GM18517 (cell line): ENCODE data around the gene ZDHHC5.
A peak's percentile ranks its signal among the peaks of the same experiment; 100 is the strongest.

ENCODE experiments used
- ATAC-seq: cut with Tn5 transposase; IDR thresholded peaks from one replicate; pipeline ENCODE4 v1.9.1; 2021; ENCODE audit warnings: mild to moderate bottlenecking, moderate library complexity; ENCODE audit not compliant: unreplicated experiment

Gene ZDHHC5, protein sequence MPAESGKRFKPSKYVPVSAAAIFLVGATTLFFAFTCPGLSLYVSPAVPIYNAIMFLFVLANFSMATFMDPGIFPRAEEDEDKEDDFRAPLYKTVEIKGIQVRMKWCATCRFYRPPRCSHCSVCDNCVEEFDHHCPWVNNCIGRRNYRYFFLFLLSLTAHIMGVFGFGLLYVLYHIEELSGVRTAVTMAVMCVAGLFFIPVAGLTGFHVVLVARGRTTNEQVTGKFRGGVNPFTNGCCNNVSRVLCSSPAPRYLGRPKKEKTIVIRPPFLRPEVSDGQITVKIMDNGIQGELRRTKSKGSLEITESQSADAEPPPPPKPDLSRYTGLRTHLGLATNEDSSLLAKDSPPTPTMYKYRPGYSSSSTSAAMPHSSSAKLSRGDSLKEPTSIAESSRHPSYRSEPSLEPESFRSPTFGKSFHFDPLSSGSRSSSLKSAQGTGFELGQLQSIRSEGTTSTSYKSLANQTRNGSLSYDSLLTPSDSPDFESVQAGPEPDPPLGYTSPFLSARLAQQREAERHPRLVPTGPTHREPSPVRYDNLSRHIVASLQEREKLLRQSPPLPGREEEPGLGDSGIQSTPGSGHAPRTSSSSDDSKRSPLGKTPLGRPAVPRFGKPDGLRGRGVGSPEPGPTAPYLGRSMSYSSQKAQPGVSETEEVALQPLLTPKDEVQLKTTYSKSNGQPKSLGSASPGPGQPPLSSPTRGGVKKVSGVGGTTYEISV

DNA sequence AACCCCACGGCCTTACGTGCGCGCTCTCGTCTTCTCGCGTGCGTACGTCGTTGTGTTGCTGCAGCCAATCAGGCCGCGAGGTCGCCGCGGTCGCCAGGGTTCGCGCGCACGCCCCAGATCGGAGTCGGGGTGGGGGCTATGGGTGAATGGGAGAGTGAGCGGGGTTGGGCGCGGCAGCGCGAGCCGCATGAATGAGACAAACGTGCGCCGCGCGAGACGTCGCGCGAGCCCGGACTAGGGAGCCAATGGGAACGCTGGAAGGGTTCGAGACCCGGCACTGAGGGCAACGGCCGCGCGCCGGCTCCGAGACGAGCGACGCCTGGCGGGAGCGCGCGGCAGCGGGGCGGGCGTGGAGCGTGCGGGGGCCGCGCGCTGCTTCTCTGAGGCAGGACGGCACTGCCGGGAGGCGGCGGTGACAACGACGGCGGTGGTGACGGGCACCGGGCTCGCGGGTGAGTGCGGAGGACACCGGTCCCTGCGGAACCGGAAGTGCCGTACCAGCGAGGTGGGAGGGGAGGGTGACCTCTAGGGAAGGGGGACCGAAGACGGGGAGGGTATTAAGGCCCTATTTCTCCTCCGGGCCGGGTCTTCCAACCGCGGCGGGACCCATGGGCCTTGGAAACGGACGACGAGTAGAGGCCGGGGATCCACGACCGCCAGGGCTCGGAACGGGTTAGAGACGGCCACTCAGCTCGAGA lies at the start of gene ZDHHC5:
Gene ZDHHC5 (plus strand): TSS at position 379 of the 698 bp plus-strand sequence. CDS start 4,977 bp downstream, outside the sequence.
- peak; percentile 81 for ATAC-seq

DNA sequence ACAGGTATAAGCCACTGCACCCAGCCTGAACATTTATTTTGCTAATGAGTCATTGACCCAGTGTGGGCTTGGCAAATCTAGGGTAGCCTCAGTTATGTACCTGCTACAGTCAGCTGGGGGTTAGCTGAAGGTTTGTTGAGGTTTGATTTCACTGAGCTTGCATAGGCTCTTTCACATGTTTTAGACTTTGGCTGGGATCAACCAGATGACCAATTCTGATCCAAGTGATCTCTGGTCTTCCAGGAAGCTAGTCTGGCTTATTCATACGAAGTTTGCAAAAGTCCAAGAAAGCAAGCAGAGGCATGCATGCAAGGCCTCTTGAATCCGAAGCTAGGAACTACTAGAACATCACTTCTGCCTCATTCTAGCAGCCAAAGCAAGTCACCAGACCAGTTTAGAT lies 49.5 kb upstream of the ZDHHC5 start:
- ATAC-seq = no peak

DNA sequence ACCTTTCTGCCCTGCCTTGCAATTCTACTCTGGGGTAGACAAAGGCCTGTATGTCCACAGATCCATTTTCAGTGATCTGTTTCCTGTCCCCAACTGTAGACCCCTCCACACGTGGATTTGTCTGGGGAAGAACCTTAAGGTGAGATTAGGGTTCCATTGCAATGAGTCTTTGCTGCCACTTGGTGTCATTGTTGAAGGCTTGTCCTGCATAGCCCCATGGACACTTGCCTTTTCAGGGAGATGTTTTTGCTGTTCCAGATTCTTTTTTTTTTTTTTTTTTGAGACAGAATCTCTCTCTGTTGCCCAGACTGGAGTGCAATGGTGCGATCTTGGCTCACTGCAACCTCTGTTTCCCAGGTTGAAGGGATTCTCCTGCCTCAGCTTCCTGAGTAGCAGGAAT lies 48.6 kb upstream of the ZDHHC5 start:
- ATAC-seq = no peak

DNA sequence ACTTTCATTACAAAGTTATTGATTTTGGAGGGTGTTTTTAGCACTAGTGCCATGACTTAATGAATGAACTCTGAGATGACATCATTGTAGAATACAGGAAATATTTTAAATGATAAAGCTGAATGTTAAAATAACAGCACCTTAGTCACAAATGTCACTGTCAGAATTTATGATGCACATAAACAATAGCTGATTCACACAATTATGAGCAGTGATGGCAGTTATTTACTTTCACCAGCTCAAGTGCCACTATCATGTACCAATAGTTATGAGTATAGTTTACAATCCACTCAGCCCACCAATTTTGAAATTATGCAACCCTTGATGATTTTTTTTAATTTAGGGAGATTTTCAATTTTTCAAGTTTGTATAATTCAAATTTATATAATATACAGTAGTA lies 47.4 kb upstream of the ZDHHC5 start:
- no peak for ATAC-seq

DNA sequence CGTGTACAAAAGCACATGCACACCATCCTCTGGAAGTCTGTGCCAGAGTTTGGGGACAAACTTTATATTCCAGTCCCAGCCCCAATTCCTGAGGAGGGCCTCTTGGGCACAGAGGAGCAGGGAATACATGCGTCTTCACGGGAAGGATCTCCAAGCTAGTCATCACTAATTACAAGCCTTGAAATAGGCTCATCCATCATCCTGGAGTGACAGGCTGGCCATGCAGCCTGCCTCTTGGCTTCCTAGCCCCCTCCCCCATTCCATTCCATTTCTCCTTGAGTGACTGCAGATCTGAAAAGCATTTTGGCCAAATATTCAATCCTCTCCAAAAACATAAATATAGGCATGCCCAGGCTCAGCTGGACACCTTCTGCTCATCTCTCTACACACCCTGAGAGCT lies 45.7 kb upstream of the ZDHHC5 start:
- ATAC-seq = no peak

DNA sequence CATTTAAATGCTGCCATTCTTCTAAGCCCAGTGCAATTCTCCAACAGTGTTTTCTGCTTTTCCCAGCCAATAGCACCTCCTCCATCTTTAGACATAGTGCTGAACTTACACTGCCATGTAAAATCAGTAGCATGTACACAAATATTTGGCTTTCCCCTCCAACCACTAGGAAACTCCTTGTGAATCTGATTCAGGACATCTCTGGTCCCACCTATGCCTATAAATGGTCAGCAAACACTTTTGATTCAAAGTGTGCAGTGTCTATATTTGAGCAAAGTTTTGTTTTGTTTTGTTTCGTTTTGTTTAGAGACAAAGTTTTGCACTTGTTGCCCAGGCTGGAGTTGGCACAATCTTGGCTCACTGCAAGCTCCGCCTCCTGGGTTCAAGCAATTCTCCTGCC lies 43.0 kb upstream of the ZDHHC5 start:
- no peak for ATAC-seq

DNA sequence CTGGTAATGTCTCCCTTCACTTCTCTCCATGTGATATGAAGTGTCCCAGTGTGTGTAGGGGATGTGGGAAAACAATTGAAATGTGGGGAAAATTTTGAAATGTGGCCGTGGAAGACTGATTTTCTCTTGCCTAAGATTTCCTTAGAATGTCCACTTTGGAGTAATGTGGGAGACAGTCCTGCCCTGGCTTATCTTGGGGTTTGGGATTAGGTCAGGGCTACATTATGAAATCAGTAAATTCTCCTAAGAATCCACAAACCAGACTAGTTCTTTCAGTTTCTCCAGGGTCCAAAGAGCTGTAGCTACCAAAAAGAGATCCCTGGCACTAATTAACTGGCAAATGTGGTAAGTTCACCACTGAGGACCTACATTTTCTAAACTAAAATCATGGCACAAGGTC lies 41.0 kb upstream of the ZDHHC5 start:
- no peak for ATAC-seq

DNA sequence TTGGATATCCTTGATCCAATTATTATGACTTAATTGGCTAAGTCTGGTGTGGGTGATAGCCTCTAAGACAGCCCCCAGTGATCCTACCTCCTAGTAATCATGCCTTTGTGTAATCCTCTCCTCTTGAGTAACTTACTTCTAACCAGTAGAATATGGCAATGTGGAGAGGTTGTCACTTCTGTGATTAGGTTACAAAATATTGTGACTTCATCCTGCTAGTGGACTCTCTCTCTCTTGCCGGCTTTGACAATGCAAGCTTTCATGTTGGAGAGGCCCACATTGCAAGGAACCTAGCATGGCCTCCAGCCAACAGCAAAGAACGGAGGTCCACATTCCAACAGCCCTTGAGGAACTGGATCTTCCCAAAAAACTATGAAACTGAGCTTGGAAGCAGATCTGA lies 37.7 kb upstream of the ZDHHC5 start:
- no peak for ATAC-seq

DNA sequence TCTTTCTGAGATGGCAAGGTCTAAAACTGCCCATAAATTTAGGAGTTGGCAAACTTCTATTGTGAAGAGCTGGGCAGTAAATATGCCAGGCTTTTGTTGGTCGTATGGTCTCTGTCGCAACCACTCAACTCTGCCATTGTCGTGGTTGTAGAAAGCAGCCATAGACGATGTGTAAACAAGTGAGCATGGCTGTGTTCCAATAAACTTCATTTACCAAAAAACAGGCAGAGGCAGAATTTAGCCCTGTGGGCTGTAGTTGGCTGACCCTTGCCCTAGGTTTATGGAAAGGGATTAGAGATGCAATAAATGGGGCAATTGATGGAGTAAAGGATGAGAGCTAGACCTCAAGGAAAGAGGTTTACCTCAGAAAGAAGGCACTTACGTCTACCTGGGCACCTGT lies 35.8 kb upstream of the ZDHHC5 start:
- no peak for ATAC-seq

DNA sequence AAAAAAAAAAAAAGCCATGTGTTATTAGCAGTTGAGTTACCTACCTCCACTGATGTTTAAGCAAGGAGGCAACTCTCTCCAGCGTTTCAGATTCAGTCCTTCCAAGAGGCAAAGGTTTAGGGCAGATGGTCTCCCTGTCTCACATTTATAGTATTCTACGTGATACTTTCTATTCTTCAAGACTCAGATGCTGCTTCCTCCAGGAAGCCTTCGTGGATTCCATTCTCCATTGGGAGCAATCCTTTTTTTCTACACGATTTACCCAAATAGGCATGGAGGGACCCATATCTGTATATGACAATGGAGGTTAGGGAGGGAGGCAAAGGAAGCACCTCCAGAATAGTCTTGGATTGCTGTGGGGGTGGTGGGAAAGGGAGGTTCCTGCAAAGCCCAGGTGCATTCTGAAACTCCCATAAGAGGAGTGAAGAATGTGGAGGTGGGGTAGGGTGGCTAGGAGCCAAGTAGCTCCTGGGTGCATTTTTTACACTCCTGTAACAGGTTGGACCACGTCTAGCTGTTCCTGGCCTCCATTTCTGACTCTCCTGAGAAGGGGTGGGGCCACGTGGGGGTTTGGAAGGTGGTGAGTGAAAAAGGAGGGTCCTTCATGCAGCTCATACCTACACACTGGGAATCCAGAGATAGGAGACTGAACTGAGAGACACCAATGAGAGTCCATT lies 34.4 kb upstream of the ZDHHC5 start:
- ATAC-seq = no peak

DNA sequence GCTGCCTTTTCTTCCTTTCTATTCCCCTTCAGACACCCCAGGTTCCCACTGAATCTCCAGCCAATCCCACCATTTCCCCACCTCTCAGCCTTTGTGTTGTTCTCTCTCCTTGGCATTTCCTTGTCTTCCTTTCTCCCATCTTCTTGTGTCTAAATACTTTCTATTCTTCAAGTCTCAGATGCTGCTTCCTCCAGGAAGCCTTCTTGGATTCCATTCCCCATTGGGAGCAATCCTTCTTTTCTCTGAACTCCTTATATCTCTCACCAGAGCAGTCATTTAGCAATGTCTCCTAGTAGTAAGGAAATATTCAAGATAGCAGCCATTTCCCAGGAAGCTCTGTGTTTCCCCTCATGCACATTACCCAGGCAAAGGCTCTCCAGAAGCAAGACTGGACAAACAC lies 33.6 kb upstream of the ZDHHC5 start:
- ATAC-seq = no peak

DNA sequence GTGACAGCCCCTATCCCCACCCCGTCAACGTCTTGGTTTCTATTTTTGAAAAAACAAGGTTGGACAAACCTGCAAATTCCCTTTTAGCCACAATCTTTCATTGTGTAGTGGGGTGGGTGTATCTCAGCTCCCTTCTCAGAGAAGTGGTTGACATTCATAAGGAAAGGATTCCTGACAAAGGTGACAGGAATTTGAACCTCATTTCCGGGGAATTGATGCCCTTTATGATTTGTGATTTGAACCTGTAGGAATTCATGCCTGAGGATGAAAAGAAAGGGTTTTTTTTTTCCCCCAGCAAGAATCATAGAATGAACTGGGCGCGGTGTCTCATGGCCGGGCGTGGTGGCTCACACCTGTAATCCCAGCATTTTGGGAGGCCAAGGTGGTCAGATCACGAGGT lies 32.7 kb upstream of the ZDHHC5 start:
- no peak for ATAC-seq

DNA sequence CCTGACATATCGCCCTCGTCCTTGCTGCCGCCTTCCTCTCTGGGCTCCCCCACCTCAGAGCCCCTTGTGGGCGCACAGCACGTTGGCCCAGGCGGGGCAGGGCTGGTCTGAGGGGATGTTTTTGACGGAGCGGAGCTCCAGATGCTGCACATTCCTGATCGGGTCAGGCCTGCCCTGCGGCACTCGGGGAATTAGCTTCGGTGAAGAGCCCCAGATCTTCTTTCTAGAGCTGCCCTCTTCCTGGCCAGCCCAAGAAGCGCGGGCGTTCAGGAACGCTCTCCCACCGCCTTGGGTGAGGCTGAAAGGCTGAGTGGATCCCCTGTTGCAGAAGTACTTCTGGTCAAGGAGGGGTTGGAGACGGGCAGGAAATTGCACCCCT lies 30.3 kb upstream of the ZDHHC5 start:
- ATAC-seq = no peak

DNA sequence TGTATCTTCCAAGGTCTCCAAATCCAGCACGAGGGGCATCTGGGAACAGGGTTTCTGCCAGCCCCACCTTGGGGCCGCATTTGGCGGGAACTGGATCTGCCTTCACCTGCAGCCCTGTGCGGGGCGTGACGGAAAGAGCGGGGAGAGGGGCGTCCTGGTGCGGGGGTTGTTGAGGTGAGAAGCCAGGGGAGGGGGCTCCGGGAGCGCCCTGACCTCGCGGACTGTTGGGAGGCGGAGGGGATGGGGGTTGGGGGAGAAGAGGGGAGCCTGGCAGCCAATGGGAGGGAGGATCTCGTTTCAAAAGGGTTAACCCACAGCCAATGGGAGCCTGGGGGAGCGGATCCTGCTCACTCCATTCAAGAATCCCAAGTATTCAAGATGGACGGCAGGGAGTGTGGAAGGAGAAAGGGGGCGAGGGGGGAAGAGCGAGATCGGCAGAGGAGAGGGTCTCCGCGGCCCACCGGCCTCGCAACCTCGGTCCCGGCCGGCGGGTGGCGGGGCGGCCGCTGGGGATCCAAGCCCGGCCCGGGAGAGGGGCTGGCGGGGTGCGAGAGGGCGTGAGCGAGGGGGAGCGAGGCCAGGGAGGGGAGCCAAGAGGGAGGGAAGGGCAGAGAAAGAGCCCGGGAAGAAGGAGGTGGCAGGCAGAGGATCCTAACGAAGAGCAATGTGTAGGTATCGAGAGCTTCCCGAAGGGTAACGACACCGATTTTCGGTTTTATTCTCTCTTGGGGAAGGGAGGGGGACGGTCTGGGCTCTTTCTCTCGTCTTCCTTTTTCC lies 29.7 kb upstream of the ZDHHC5 start:
- no peak for ATAC-seq

DNA sequence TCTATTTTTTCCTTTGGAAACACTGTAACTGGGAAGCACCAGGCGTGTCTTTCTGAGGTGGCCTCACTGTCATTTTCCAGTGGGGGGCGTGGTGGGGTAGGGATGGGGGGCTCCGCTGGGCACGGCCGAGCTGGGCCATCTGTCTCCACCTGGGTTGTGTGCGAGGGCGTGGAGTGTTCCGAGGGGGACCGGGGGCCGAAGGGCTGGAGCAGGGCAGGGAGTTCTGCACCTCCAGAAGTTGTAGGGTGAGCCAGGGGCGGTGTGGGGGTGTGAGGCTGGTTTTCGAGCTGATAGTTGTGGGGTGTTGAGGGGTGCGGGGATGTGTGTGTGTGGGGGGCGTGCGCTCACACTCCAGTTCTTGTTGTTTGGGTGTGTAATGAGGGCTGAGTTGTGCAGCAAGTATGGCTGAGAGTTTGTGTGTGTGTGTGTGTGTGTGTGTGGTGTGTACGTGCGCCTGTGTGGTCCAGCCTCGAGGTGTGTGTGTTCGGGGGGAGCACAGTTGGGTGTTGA lies 29.0 kb upstream of the ZDHHC5 start:
- no peak for ATAC-seq

DNA sequence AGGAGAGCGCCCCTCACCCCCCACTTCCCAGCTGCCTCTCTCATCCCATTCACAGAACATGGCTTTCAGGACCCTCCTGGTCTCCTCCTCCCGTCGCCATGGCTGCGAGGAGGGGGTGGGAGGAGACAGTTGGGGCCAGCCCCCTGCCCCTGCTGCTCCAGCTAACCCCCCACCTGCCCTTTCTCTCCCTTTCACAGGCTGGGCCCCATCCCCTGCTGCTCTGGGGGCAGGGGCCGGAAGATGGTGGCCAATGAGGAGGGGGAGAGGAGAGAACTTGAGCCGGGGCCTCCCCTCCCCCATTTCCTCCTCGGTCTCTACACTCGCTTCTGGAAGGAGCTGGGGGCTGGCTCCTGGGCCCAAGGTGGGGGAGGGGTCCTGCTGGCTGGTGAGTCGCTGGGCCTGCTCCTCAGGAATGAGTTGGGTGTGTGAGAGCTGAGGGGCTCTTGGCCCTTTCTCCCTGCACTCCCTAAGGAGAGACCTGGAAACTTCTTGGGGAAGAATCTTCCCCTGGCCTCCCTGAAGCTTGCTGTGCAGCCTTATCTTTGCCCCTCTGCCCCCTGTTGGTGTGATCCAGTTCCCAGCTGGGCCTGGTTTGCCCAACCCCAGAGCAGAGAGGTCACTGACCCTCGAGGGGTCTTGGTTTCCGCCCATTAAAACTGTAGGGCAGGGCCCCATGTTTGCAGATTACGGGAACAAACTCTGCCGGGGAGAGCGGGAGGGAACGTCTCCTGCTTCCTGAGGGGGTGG lies 28.4 kb upstream of the ZDHHC5 start:
- no peak for ATAC-seq

DNA sequence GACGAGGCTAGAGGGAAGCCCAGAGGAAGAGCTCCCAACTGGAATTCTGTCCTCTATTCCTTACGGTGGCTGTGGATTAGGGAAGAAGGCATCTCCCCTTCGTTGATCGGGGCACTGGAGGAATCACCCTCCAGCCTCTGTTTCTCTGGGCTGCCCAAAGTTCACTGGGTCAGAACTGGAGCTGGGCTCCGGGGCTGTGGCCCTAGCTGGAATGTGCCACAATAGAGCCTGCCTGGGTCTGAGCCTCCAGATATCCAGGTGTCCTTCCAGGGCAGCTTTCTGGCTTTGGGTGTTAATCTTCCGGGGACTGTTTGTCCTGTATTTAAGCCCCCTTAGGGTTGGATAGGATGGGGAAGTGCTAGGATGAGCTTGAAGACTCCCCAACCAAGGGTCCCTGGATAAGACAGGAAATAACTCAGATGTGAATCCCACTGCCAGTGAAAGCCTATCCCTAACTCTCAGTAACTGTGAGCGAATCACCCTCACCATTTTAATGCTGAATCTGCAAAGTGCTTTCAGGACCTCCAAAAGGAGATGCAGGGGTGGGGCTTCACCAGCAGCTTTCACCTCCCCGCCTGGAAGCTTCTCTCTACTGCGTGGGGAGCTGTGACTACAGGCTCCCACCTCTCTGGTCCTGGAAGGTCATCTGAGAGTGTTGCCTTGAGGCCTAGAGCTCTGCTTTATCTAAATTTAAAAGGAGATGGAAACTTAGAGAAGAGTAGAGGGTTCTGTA lies 27.7 kb upstream of the ZDHHC5 start:
- ATAC-seq = no peak

DNA sequence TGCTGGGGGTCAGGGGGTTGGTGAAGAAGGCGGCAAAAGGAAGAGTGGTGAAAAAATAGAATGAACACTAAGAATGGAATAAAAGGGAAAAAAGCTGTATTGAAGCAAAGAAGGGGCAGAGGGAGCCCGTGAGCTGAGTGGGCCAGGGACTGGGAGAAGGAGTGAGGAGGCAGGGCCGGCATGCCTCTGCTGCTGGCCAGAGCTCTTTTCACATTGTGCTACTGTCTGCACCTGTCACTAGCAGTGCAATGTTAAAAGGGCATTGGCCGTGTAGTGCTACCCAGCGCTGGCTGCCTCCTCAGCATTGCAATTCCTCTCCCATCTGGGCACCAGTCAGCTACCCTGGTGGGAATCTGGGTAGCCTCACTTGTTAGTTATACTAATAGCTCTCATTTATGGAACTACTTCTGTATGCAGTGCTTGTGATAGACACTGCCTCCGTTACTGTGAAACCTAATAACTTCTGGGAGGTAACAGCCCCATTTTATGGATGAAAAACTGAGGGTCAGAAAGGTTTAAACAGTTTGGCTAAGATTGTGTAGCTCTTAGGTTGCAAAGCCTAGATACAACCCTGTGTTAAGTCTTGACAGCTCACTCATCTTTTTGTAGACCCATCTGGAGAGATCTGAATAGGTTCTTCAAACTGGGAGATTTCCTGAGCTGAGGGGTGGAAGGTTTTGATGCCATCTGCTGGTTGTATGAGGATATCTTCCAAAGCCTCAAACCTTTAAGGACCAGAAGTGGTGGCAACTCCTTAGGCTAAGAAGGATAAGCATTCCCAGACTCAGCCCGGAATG lies 26.7 kb upstream of the ZDHHC5 start:
- no peak for ATAC-seq
